NCI-H2107 treated with DMSO at 0.1 percent for 48 hours (cell line): ENCODE measurements around the gene PLEKHM3.
"Not testable (repeated sequence)": the region's sequence is repeated elsewhere in the genome, so short reads cannot be mapped to it uniquely, and the experiment has no call there.

Source experiments
- DNase-seq: peaks from one replicate; lab custom pipeline; 2025; ENCODE audit not compliant: unreplicated experiment; lab: John Stamatoyannopoulos, UW

Gene PLEKHM3

DNA sequence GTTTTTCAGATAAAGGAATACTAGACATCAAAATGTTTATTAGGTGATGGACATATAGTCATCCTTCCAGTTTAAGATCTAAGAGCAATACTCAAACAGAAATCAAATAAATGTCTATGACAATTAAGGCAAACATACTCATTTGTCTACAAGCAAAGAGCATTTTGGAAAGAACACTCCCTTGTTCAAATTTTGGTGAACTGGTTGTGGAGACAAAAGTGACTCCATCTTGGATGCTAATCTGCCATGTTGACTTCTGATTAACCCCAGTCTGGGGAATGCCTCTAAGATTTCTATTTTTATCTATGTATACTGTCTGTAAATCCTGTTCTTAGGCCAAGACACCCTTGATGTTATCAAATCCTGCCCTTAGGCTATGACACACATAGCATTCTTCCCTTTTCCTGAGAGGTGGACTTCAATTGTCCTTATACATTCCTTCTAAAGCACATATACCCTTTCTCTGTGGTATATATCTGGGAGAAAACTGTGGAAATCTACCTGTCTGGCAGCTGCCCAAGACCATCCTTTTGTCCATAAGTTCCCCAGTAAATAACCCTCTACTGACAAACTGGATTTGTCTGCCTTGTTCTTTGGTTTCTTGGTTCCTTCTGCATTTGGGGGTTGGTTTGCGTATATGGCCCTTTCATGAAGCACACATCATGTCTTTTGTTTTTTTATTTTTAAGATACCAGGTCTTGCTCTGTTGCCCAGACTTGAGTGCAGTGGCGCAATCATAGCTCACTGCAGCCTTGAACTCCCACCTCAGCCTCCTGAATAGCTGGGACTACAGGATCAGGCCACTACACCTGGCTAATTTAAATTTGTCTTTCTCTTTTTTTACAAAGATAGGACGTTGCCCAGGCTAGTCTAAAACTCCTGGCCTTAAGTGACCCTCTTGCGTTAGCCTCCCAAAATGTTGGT lies 12.5 kb upstream of the PLEKHM3 start:
- no peak for DNase-seq

DNA sequence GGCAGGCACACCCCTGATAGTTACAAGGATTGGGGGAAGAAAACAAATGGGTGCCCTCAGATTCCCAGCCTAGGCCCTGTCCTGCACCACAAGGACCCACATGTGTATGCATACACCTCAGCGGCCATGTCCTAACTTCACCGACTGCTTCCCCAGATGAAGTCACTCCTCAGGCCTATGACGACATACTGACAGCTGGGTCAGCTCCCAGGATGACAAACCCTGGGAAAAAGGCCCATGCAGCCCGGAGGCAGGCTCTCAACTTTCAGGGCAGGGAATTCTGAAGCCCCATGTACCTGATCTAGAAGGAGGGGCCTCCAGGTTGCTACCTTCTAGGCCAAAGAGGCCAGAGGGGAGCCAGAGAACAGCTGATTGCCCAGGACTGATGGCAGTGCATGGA lies 11.0 kb upstream of the PLEKHM3 start:
- no peak for DNase-seq

DNA sequence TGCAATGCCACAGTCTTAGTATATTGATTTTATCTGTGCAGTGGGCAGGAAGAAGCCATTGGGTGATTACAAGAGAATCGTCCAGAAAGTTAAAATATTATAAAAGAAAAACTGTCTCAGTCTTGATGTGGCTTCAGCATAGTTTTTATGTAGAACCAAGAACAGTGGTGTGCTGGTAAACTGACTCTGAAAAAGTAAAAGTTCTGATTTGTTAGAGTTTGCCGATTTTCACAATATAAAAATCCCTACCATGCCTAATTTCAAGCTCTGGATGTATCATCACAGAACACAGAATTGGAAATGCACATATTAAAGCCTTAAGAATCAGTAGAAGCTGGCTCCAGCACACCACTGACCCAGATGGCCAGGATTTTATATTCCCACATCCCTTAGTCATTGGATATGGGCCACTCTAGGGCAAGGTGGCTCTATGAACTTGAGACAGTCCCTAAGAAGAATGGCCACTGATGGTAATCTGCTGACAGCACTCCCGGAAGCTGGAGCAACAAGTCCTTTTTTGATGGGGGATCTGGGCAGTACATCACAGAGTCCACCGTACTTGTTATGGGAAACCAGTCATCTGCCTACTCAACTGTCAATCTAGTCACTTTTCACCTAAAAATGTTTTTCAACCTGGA lies 9.3 kb upstream of the PLEKHM3 start:
- DNase-seq: no peak

DNA sequence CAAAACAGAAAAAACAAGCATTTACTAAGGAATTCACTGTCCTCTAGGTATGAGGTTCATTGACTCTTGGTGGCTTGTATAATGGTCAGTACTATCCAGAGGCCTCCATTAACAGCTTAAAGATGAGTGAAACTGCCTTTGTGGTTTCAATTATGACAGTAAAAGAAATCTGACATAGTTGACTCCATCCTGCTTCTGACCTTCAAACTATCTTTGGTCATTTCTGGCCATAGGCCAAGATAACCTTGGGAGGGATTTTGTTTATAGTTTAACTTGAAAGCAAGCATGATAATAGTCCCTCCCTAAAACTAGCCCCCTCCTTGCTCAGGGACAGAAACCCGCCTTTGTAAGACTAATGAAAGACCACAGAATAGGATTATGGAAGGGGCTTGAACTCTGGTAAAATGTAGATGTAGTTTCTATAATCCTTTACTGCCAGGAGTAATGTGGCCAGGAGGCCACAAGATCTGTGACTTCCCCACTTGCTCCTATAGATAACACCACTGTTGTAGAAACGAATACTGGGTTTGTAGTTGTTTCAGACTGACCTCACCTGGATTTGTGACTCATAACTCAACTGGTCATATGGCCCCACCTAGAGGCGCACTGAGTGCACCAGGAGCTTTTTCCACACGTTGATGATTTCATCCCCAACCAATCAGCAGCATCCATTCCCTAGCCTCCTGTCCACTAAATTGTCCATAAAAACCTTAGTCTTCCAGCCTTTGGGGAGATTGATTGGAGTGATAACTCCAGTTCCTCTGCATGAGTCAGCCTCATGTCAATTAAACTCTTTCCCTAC lies 8.6 kb upstream of the PLEKHM3 start:
- DNase-seq: no peak

DNA sequence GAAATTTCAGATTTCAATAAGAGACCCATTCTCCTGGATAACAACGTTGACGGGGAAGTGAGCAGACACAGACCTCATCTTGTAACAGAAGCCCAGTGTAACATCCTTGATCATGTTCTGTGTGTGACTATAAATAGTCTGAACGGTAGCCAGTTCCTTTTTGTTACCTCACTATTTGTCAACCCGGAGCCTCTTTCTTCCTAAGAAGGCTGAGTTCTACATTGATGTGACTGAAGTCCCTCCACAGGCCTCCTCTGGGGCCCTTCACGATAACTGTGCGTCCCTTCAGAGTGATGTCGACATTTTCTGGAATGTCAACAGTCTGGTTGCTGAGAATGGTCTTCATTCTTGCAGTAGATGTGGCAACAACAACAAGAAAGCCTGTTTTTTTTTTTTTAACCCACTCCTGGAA lies 6.3 kb upstream of the PLEKHM3 start:
- no peak for DNase-seq

DNA sequence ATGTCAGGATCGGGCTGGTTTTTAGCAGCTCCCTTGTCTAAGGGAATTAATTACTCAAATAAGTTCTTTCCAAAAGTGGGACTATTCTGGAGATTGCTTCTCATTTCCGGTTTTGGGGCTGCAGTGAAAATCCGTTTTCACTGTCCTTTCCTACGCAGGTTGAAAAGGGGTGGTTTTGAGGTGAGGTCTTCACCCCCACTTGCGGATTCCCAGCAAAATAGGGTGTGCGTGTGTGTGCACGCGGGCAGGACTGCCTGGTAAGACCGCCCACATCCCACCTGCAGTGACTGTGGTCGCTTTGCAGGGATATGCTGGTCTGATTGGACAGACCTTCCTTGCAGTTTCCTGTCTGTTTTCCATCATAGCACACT lies 472 bp upstream of the PLEKHM3 start:
- DNase-seq: no peak

DNA sequence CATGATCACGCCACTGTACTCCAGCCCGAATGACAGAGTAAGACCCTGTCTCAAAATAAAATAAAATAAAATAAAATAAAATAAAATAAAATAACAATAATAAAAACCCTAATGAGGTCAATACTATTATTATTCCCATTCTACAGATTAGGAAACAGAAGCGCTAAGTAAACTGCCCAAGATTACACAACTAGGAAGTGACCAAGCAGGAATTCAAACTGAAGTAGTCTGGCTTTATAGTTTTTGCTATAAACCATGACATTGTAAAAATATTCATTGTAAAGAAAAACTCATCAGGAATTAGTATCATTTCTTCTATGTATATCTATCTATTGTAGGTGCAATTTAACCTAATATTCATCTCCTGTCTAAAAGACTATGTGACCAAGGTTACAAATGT lies 1.2 kb downstream of the PLEKHM3 start:
- no peak for DNase-seq

DNA sequence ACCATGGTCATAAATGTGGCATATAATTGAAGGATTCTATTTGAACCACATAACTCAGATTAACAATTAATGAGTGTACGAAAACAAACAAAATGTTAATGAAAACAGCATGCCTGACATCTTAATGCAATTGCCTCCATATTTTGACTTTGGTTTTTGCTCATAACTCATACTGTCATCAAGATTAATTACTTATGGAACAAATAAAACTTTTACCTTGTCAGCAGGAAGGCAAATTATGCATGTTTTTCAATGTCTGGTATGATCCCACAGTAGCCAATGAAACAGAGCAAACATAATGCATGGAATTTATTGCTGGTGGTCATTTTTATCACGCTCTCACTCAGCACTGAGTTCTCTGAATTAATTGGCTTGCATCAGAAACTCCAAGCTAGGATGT lies 5.1 kb downstream of the PLEKHM3 start:
- no peak for DNase-seq

DNA sequence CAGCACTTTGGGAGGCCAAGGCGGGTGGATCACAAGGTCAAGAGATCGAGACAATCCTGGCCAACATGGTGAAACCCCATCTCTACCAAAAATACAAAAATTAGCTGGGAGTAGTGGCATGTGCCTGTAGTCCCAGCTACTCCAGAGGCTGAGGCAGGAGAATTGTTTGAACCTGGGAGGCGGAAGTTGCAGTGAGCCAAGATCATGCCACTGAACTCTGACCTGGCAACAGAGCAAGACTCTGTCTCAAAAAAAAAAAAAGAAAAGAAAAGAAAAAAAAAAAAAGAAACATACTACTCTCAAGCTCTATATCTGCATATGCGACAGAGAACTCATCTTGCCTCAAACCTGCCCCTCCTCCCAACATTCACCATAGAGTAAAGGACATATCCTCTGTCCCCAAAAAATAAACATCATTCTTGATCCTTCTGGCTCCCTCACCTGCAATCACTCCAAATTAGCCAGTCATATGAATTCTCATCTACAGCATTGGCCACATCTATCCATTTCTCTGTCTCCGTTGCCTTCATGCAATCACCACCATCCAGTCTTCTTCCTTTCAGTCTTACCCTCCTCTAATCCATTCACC lies 7.1 kb downstream of the PLEKHM3 start:
- DNase-seq: not testable (repeated sequence)

DNA sequence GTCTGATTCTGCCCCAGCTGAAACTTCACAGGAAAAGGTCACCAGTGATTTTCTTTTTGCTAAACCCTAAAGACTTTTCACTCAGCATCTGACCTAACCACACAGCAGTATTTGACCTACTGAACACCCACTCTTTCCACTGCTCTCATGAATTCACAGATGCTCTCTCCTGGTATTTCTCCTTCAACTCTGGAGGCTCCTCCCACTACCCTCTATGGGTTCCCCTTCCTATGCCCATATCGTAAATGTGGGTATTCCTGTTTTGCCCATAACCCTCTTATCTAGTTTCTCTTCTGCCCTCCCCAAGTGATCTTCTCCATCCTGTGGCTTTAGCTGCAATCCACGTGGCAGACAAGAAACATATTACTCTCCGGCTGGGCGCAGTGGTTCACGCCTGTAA lies 7.6 kb downstream of the PLEKHM3 start:
- no peak for DNase-seq

DNA sequence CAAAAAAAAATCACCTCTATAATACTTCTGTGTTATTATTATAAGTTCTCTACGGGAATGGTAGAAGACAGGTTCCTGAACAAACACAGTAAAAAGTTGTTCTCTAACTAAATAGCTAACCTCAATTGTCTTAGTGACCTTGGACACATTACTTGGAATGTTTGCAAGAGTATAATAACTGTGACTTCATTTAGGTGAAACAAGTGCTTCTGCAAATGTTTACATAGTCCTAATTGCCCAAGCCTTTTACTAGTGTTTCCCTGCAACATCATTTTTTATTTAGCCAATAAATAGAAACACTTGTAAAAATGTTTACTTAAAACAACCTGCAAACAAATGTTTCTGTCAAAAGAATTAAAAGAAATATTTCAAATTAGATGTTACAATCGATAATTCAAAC lies 9.9 kb downstream of the PLEKHM3 start:
- no peak for DNase-seq

DNA sequence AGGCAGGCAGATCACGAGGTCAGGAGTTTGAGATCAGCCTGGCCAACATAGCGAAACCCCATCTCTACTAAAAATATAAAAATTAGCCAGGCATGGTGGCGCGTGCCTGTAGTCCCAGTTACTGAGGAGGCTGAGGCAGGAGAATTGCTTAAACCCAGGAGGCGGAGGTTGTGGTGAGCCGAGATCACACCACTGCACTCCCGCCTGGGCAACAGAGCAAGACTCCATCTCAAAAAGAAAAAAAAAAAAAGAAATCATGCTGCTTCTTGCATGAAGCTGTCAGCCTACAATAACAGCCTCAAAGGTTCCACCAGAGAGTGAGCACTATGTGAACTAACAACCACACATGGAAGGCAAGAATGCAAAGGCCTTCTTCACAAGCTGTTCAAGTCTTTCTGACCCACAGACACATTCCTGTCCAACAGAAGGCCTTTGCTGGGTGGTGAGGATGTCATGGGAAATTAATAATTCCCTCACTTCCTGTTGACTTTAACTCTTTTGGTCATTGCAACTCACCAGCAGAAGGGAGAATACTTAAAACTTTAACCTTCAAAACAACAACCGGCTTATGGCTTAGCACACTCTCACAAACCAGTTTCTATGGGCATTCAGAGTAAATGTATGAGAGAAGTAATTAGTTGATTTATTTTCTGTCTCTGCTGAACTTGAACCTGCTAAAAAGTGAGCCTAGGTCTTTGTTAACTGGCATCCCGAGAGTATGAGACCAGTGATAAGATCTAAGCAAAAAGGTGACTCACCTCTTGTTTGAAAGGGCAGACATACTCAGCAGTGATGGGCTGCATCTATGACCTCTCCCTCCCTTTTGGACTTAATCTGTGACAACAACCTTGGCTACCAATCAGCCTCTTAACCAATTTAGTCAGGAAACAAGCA lies 11.8 kb downstream of the PLEKHM3 start:
- DNase-seq: no peak

DNA sequence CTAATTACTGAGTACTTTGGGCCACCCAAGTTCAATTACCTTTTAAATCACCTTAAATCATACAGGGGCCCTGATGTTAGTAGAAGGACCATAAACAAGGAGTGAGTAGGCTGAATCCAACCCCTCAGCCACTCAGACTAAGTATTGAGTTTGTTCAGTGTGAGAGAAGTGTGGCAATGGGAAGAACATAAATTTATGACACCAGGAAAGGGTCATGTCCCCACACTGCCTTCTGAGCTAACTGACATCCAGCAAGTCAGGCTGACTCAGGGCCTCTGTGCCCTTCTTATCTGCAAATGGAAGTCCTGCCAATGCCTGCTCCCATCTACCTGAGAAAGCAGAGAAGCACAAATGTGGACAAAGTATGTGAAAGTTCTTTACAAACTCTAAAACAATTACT lies 12.9 kb downstream of the PLEKHM3 start:
- no peak for DNase-seq

DNA sequence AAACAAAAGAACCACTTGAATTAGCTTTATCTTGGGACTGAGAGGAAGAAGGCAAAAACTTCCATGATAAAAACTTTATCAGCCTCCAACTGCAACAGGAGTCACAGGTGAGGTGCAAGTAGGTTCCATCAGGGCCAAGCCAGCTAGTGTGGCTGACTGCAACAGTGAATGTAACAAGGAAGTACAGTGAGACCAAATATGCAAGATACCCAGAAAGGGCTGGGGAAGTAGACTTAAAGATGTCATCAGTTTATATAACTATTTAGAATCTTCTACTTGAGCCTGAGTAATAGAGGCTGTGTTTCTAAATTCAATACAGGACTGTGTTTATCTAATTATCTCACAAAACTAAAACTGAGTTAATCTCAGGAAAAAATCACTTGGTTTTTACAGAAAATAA lies 14.8 kb downstream of the PLEKHM3 start:
- DNase-seq: no peak

DNA sequence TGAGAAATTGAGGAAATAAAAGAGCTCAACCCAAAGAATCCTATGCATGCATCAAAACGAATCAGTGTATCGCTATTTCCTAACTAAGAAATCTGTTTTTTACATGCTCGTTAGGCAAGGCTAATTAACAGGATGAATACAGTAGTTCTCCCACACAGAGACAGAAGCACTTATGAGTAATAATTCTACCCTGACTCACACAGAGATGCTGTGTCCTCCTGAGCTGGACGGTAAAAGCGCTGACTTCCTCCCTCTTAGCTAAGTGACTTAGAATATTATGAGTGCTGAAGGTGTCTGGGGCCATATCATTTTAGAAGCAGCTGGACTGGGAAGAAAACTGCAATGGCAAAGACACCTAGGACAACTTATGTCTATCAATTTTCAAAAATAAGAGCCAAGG lies 18.5 kb downstream of the PLEKHM3 start:
- DNase-seq: no peak

DNA sequence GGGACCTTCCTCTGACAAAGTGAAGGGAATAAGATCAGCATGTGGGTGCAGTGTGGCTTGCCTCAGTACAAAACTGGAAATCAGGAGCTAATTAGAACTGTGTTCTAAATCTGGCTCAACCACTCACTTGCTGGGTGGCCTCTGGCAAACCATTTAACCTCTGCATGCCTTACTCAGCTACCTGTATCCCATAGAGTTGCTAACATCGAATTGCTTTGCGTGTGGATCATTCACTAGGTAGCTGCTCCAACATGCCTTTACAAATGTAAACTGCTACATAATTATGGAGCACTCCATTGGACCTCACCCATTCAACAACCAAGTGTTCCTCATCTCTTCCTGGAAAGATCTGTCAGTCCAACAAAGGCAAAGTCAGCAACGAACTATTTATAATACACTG lies 19.0 kb downstream of the PLEKHM3 start:
- no peak for DNase-seq

DNA sequence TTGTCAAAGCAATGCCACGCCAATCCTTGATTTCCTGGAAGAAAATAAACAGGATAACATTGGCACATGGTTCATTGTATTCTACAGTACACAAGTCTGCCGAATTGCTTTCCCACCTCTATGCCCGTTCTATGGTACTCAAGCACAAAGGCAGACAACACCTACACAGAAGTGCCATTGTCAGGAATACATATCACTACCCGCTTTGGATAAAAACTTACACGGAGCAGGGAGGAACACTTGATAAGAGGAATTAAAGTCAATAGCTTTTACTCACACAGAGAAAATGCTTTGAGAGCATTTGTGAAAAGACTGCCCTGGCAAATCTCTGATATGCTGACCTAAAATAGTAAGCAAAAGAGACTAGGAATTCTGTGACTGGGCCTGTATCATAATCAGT lies 23.4 kb downstream of the PLEKHM3 start:
- no peak for DNase-seq

DNA sequence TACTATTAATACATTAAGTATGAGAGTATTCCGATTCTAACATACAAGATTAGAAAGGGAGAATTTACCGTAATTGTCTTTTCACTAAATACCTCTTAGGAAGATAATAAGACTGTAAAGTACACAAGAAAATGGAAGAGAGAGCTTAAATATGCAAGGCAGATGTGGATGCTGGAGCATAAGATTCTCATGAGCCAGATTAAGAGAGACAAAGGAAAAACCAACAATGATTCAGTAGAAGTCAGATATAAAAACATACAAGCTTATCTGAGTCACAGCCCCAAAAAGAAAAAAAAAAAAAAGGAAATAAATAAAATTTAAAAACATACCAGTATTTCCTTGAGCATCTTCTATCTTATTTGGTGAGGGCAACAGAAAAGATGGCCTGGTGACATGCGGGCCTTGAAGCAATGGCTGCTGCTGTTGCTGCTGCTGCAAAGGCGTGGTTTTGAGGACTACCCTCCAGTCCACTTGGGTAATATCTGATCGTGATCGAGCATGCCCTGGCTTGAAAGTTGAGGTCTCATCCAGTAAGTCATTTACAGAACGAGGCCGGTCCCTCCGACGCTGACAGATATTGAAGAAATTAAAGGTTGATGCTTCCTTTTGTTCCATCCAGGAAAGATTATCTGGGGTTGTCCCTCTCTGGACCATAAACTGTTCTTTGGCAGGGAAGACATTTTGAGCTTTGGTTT lies 24.5 kb downstream of the PLEKHM3 start:
- no peak for DNase-seq

DNA sequence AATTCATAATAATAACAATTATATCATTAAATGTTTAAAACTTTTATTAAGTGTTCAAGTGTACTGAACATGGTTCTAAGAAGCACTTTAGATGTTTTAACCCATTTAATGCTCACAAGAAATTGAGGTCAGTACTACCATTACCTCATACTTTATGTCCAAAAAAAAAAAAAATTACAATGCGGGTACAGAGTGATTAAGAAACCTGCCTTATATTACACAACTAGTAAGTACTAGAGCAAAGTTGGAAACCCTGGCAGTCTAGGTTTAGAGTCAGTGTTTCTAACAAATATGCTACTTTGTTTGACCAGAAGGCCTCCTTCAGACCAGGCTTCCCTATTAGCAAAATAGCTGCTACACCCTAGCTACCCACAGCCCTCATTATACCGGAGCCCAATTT lies 28.5 kb downstream of the PLEKHM3 start:
- DNase-seq: no peak

DNA sequence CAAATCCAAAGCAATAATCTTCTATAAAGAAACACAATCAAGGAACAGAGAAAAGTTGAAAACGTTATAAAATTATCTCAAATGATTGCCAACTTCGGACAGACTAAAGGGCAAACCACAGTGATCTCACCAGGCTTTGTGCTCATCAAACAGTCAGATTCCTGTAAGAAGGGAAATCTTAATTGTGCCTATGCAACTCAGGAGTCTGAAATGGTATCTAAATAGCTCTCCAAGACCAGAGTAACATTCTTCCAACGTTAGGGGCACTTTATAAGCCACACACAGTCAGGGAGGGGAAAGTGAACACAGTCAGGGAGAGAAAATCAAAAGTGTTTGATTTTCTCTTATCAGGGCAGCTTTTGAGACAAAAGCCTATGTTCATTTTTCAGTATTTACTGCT lies 29.4 kb downstream of the PLEKHM3 start:
- no peak for DNase-seq
